Left lobe of liver (tissue), 2 donors: ENCODE data around the gene PHF1. TPM values are rescaled to one million over a fixed set of nuclear protein-coding genes. Genes with fewer than 3 reads are reported as not detected.
A peak's percentile ranks its signal among the peaks of the same experiment; 100 is the strongest.
"Not testable (repeated sequence)": the region's sequence is repeated elsewhere in the genome, so short reads cannot be mapped to it uniquely, and the experiment has no call there.

Experiments
- ATAC-seq: fragments of 200-7000 bp; cut with Tn5 transposase; one replicate; pipeline ENCODE4 v1.9.1; 2020; ENCODE audit warnings: mild to moderate bottlenecking, moderate library complexity
- DNase-seq: peaks from one replicate; pipeline ENCODE4 v3.0.0-alpha.2; 2020; ENCODE audit warnings: low spot score
- total RNA-seq: library from RNA; stranded (reverse); gene quantifications from one replicate; pipeline ENCODE4 v1.2.1, GENCODE V29; 2021
- donor health status: DM: no; HTN: no; CAD: no; lungs with moderate emphysema.
- donor health status: DM: no; HTN: yes; CAD: no.

Gene PHF1
- 20.7 TPM for total RNA-seq

DNA sequence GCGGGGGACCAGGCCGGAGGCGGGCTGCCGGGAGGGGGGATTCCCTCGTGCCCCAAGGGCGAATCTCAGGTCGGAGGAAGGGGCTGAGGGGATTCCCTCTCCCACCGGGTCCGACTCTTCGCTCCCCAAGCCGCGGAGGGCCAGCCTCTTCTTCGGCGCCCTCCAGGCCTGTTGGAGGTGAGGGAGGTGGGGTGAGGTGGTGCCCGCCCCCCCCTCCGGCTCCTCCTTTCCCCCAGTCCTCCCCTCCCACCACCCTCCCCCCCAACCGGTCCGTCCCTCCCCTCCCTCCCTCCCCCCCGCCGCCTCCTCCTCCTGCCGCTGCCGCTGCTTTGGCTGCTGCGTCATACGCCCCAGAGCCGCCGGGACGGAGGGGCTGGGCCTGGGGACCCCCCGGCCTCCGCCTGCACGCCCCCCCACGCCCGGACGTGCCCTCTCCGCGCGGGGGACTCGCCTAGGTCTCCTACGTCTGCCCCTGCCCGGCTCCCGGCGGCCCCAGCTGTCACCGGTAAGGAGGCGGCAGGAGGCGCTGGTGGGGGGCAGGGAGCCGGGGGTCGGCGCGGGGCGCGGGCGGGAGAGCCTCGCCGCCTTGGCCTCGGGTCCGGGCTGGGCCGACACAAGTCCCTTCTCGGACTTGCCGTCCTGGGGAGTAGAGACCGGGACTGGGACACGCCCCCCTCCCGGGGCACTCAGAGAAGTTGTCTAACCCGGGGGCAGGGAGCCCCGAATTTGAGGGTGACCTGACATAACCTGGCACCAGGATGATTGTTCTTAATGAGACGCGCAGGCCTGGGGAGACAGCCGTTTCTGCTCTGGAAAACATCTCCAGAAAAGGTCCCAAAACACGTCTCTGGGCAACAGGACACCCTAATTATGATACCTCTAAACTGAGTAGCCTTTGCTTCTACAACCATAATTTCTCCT lies at the start of gene PHF1:
TSS of gene PHF1 (plus strand) at position 304 of the 921 bp plus-strand sequence. CDS start 1,250 bp downstream, outside the sequence.
- DNase-seq (no peak), ATAC-seq (peak; percentile 78)

DNA sequence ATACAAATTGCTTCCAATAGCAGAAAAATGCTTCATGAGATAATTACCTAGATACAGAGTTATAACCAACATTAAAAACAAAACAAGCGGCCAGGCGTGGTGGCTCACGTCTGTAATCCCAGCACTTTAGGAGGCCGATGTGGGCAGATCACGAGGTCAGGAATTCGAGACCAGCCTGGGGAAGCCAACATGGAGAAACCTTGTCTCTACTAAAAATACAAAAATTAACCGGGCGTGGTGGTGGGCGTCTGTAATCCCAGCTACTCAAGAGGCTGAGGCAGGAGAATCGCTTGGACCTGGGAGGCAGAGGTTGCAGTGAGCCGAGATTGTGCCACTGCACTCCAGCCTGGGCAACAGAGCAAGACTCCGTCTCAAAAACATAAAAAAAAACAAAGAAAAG lies 47.3 kb upstream of the PHF1 start:
- DNase-seq, ATAC-seq: not testable (repeated sequence)

DNA sequence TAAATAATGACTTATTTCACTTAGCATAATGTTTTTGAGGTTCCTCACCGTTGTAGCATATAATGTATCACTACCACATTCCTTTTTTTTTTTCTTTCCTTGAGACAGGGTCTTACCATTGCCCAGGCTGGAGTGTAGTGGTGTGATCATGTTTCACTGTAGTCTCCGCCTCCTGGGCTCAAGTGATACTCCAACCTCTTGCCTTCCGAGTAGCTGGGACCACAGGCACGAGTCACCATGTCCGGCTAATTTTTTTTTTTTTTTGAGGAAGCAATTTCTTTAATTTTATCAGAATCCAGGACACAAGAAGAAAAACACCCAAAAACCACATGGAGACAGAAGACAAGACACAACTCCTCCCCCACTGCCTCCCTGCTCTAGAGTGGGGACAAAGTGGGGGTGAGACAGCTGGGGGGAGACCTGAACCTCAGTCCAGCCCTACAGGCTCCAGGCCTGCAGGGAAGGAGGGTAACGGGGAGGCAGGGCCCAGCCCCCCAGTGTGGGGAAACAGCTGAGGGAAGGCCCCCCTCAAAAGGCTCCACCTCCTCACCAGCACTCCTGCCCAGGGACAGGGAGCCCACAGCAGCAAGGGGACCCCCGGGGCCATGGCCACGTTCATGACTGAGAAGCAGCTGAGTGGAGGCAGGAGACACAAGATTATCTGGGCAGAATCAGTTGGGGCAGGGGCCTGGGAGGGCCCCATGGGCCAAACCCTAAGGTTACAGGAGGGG lies 46.2 kb upstream of the PHF1 start:
- not testable (repeated sequence) for ATAC-seq, DNase-seq

DNA sequence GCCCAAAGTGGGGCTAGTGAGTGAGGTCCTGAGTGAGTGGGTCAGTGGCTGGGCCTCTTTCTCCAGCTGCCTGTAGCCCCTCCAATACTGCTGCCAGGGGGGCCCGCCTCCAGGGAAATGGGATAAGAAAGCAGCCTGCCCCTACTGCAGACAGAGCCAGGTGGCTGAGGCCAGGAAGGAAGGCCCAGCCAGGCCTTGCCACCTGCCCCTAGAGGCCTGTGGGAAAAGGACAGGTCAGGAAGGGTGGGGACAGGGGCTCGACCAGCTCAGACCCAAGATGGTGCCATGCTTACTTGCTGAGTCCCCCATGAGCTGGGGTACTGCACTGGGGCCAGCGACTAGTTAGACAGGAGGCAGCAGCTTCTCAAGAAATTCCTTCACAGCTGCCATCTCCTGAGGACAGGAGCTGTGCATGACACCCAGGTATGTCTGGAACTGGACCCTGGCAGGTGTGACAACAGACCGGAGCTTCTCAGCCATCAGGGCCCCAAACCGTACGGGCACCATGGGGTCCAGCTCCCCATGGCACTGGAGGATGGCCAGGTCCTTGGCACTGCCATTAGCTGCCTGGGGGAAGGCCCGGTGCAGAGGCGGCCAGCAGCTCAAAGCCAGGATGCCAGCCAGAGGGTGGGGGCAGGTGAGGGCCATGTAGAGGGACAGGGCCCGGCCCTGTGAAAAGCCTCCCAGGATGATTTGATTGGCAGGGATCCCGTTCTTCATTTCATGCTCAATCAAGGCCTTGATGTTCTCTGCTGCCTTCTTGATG lies 45.4 kb upstream of the PHF1 start:
- not testable (repeated sequence) for ATAC-seq, DNase-seq

DNA sequence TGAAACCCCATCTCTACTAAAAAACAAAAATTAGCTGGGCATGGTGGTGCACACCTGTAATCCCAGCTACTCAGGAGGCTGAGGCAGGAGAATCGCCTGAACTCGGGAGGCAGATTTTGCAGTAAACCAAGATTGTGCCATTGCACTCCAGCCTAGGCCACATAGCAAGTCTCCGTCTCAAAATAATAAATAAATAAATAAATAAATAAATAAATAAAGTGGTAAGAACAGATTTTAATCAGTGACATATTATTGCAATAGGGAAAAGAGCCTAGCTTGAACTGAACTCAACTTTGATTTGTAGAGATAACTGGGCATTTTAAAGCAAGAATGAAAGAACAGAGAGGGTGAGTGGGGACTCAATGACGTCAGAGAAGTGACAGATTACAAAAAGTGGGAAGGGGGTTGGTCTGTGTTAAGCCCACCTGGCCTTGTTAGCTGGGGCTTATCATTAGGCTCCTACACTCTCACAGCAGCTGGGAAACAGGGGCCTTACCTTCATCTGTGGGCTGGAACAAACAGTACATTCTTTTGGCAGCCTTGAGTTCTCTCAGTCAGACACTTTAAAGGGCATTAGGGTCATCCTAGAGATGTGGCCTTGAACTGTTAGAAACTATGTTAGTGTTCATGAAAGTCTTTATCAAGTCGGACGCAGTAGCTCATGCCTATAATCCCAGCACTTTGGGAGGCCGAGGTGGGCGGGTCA lies 43.7 kb upstream of the PHF1 start:
- DNase-seq (no peak), ATAC-seq (no peak)

DNA sequence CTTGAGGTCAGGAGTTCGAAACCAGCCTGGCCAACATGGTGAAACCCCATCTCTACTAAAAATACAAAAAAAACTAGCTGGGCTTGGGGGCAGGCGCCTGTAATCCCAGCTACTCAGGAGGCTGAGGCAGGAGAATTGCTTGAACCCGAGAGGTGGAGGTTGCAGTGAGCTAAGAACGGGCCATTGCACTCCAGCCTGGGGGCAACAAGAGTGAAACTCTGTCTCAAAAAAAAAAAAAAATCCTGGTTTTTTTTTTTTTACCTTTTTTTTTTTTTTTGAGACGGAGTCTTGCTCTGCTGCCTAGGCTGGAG lies 43.1 kb upstream of the PHF1 start:
- ATAC-seq, DNase-seq: not testable (repeated sequence)

DNA sequence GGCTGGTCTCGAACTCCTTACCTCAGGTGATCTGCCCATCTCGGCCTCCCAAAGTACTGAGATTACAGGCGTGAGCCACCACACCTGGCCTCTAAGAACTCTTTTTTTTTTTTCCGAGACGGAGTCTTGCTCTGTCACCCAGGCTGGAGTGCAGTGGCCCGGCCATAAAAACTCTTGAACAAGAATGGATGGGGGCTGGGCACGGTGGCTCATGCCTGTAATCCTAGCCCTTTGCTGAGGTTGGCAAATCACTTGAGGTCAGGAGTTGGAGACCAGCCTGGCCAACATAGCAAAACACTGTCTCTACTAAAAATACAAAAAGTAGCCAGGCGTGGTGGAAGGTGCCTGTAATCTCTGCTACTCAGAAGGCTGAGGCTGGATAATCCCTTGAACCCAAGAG lies 38.9 kb upstream of the PHF1 start:
- not testable (repeated sequence) for DNase-seq, ATAC-seq

DNA sequence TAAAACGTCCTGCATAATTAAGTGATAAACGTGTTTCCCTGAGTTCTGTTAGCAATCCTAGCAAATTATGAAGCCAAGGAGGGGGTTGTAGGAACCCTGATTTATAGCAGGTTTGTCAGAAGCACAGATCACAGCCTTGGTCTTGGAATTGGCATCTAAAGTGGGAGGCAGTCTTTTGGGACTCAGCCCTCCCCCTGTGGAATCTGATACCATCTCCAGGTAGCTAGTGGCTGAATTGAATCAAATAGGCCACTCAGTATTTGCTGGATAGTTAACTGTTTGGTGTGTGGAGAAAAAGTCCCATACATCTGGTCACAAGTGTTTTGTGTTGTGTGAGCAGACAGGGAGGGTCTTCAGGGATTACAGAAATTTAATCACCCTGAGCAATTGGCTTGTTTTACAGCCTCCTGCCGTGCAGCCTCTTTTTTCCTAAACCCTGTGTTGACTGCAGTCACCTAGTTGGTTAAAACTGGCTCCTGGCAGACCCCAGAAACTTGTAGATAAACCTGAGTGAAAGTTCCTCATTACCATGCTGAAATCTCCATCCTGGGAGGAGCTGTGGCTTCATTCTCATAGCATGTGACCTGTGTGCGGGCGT lies 38.2 kb upstream of the PHF1 start:
- ATAC-seq (no peak), DNase-seq (no peak)

DNA sequence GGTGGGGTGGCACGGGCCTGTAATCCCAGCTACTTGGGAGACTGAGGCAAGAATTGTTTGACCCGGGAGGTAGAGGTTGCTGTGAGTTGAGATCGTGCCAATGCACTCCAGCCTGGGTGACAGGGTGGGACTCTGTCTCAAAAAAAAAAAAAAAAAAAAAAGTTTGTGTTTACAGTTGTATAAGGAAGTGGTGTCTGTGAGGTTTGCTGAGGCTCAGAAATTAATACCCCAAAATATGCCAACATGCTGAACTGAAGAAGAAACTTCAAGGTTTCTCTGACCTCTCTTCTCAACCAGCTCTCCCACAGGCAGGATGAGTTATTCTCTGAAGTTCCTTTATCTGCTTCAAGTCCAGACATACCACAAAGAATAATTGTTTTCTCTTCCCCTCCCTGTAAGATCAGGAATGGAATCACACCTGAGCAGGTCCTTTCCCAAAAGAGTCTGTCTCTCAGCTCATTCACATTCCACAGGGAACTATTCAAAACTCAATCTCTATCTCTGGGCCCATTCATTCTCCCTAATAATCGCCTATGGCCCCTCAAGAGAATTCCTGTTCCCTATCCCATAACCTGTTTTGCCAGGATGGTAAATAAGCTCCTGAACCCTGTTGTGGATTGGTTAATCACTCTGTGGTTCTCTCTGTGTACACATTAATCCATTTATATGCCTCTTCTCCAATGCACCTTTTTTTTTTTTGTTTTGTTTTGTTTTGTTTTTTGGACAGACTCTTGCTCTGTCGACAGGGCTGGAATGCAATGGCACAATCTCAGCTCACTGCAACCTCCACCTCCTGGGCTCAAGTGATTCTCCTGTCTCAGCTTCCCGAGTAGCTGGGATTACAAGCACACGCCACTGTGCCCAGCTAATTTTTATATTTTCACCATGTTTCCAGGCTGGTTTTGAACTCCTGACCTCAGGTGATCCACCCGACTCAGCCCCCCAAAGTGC lies 36.6 kb upstream of the PHF1 start:
- ATAC-seq: no peak
- no peak for DNase-seq

DNA sequence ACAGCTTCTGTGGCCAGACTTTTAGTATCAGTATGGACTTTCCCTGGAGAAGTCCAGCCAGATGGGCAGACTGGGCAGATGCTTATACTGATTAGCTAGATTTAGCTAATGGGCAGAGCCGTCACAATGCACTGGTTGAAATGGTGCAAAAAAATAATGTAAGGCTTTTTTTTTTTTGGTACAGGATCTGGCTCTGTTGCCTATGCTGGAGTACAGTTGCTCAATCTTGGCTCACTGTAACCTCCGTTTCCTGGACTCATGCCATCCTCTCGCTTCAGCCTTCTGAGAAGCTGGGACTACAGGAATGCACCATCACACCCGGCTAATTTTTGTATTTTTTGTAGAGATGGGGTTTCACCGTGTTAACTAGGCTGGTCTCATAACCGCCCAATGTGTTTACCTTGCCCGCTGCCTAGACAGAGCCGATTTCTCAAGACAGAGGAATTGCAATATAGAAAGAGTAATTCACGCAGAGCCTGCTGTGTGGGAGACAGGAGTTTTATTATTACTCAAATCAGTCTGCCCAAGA lies 35.6 kb upstream of the PHF1 start:
- ATAC-seq (peak; percentile 94), DNase-seq (peak; percentile 78)

DNA sequence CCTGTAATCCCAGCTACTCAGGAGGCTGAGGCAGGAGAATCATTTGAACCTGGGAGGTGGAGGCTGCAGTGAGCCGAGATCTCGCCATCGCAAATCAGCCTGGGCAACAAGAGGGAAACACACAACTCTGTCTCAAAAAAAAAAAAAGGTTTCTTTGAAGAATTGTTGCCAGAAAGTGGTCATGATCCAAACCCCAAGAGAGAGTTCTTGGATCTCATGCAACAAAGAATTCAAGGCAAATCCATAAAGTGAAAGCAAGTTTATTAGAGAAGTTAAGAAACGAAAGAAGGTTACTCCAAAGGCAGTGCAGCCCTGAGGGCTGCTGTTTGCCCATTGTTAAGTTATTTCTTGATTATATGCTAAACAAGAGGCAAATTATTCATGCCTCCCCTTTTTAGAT lies 33.6 kb upstream of the PHF1 start:
- no peak for ATAC-seq

DNA sequence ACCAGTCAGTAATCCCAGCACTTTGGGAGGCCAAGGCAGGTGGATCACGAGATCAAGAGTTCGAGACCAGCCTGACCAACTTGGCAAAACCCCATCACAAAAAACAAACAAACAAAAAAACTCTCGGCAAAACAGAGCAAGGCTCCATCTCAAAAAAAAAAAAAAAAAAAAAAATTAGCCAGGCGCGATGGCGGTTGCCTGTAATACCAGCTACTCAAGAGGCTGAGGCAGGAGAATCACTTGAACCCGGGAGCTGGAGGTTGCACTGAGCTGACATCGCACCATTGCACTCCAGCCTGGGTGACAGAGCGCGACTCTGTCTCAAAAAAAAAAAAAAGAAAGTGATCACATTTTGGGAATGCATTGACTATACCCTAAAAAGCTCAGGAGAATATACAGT lies 31.6 kb upstream of the PHF1 start:
- DNase-seq, ATAC-seq: not testable (repeated sequence)

More for the DNA sequence above, 33.6 kb upstream of the PHF1 start:
- no peak for DNase-seq

DNA sequence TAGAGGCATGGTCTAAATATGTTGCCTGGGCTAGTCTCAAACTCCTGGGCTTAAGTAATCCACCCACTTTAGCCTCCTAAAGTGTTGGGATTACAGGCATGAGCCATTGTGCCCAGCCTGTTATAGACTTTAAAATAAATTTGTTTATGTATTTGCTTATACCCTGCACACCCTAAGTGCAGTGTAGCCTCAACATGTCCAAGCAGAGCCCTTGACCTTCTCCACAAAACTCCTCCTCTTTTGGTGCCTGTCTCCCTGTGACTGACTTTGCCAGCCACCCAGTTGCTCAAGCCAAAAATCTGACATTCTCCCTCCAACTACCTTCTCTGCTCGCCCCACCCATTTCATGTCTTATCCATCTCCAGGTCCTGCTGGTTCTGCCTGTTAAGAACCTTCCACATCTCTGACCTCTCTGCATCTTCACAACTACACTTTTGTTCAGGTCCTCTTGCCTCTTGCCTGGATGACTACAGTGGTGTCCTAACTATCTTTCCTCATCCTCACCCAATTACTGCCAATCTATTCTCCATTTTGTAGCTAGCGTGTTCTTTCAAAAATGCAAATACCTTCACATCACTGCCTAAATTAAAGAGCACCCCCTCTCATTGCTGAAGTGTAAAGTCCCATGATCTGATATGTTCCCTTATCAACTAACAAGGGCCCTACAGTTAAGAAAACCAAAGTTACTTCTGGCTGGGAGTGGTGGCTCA lies 30.4 kb upstream of the PHF1 start:
- DNase-seq: no peak
- ATAC-seq: no peak

DNA sequence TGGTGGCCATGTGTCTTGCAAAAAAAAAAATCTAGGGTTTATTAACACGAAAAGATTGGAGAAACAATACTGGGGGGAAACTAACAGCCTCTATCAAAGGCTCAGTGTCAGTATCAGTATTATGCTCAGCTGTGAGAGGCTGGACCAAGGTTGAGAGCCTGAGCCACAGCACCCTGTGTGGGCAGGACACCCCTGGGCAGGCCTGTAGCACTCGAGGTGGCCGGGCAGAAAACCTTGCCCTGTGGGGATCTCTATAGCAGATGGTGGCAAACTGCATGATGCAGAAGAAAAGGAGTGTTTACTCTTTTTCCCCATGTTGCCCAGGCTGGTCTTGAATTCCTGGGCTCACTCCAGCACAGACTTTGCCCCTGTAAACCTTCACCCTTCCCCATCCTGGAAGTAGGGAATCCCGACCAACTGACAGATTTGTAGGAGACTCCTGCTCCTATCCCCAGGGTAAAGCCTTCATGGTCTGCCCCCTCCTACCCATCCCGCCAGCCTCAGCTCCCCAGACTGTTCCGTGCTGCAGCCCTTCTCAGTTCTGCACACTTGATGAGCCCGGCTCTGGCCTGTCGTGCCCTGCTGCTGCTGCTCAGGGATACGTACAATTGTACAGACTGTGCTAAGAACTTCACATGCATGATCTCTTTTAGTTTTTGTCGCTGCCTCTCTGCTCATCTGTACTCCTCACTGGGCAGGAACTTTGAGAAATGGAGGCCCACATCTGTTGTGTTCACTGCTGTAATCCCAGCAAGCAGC lies 27.2 kb upstream of the PHF1 start:
- ATAC-seq (no peak), DNase-seq (no peak)

DNA sequence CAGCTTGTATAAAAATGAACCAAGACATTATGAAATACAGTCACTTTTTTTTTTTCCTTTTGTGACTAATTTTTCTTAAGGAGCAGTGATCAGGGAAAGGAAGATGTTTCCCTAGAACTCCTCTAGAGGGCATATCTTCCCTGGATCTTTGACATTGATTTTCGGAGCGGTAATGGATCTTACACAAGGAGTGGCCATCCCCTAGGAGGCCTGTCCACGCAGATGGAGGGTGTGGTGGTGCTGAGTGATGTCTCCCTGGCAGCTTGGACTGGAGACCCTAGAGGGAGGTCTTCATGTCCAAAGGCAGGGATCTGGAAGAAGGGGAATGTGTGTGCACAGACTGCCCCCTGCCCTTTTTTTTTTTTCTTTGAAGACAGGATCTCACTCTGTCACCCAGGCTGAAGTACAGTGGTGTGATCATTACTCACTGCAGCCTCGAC lies 26.2 kb upstream of the PHF1 start:
- DNase-seq: no peak
- ATAC-seq: peak; percentile 26

DNA sequence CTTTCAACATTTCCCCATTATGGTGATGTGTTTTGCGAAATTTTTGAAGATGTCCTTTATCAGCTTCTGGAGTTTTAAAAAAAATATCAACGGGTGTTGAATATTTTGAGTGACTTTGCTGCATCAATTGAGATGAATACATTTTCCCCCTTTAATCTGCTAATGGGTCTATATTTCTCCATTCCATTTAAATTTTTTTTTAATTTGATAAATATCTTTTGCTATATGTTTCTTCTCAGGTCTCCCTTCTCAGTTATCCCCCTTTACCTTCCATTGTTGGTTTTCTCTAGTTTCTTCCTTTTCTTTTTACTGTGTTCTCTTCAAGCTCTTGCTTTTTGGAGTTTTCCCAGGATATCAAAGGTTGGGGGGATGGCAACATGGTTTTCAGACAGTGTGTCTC lies 20.6 kb upstream of the PHF1 start:
- DNase-seq (no peak), ATAC-seq (no peak)

DNA sequence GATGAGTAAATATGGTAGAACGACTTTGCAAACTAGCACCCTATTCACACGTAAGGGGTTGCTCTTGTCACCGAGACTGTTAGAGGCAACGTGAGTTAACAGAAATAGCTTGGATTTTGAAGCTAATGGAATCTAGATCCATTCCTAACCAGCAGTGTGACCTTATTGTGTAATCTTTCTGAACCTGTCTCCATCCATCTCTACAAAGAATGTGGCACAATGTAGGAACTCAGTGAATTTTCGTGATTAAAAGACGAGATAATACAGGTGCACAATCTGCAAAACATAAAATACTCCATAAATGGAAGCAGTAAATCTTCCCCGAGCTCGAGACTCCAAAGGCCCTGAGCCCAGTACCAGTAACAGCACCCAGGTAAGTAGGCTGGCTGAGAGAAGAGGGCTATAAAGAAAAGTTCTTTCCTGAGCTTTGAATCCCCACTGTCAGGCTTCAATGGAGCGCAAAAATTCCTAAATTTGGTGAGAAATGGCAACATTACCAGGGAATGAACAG lies 20.0 kb upstream of the PHF1 start:
- ATAC-seq: no peak
- no peak for DNase-seq
